Measurements from ENCODE around the gene ANKRD55.

DNA sequence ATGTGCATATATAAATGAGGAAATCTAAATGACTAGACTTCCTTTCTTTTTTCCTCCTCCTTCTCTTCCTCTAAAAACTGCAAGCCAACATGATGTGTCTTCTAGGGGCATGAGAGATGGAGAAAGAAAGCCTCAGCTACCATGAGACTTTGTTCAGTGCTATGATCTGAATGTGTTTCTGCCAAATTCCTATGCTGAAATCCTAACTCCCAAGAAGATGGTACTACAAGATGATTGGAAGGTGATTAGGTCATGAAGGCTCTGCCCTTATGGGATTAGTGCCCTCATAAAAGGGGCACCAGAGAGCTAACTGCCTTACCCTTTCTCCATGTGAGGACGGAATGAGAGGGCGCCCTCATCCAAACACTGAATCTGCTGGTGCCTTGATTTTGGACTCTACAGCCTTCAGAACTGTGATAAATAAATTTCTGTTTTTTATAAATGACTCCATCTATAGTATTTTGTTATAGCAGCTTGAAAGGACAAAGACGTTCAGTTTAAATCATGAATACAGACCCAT lies 166.1 kb downstream of the ANKRD55 start:
- TF ChIP-seq, protein P1, sequence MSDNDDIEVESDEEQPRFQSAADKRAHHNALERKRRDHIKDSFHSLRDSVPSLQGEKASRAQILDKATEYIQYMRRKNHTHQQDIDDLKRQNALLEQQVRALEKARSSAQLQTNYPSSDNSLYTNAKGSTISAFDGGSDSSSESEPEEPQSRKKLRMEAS (IDR thresholded peaks at IDR 0.05; ENCODE audit: low read depth), result no peak
- TF ChIP-seq, protein P2, sequence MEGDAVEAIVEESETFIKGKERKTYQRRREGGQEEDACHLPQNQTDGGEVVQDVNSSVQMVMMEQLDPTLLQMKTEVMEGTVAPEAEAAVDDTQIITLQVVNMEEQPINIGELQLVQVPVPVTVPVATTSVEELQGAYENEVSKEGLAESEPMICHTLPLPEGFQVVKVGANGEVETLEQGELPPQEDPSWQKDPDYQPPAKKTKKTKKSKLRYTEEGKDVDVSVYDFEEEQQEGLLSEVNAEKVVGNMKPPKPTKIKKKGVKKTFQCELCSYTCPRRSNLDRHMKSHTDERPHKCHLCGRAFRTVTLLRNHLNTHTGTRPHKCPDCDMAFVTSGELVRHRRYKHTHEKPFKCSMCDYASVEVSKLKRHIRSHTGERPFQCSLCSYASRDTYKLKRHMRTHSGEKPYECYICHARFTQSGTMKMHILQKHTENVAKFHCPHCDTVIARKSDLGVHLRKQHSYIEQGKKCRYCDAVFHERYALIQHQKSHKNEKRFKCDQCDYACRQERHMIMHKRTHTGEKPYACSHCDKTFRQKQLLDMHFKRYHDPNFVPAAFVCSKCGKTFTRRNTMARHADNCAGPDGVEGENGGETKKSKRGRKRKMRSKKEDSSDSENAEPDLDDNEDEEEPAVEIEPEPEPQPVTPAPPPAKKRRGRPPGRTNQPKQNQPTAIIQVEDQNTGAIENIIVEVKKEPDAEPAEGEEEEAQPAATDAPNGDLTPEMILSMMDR (IDR thresholded peaks at IDR 0.05), result no peak
- TF ChIP-seq EP300 (IDR thresholded peaks at IDR 0.05; ENCODE audit: borderline replicate concordance in 1 of 2, low read depth in 1 of 2, low read length in 1 of 2), result no peak
- TF ChIP-seq TAF1 (IDR thresholded peaks at IDR 0.05; ENCODE audit: borderline replicate concordance, low read depth, low read length), result no peak
- TF ChIP-seq CHD2 (IDR thresholded peaks at IDR 0.05; ENCODE audit: low read length, partially characterized antibody), result no peak
- TF ChIP-seq, protein P3, sequence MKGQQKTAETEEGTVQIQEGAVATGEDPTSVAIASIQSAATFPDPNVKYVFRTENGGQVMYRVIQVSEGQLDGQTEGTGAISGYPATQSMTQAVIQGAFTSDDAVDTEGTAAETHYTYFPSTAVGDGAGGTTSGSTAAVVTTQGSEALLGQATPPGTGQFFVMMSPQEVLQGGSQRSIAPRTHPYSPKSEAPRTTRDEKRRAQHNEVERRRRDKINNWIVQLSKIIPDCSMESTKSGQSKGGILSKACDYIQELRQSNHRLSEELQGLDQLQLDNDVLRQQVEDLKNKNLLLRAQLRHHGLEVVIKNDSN (IDR thresholded peaks at IDR 0.05; ENCODE audit: borderline replicate concordance, low read depth), result no peak
- TF ChIP-seq RFX5 (IDR thresholded peaks at IDR 0.05; ENCODE audit: low read length), result no peak
- TF ChIP-seq, protein P4, sequence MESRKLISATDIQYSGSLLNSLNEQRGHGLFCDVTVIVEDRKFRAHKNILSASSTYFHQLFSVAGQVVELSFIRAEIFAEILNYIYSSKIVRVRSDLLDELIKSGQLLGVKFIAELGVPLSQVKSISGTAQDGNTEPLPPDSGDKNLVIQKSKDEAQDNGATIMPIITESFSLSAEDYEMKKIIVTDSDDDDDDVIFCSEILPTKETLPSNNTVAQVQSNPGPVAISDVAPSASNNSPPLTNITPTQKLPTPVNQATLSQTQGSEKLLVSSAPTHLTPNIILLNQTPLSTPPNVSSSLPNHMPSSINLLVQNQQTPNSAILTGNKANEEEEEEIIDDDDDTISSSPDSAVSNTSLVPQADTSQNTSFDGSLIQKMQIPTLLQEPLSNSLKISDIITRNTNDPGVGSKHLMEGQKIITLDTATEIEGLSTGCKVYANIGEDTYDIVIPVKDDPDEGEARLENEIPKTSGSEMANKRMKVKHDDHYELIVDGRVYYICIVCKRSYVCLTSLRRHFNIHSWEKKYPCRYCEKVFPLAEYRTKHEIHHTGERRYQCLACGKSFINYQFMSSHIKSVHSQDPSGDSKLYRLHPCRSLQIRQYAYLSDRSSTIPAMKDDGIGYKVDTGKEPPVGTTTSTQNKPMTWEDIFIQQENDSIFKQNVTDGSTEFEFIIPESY (IDR thresholded peaks at IDR 0.05; ENCODE audit: borderline replicate concordance, low read depth), result no peak
- TF ChIP-seq NFIC (IDR thresholded peaks at IDR 0.05; ENCODE audit: borderline replicate concordance), result no peak
- TF ChIP-seq TEAD4 (IDR thresholded peaks at IDR 0.05; ENCODE audit: borderline replicate concordance, insufficient read depth), result no peak
- no peak for TF ChIP-seq POLR2AphosphoS5 (IDR thresholded peaks at IDR 0.05; ENCODE audit: low read depth, low read length)
